Naive thymus-derived CD4-positive, alpha-beta T cell (primary cell): ENCODE results near the gene RGS6. TPM values are rescaled to one million over a fixed set of nuclear protein-coding genes. Genes with fewer than 3 reads are reported as not detected.
A peak's percentile ranks its signal among the peaks of the same experiment; 100 is the strongest.

Source experiments
- ATAC-seq: fragments of 150-1000 bp; cut with Tn5 transposase; 2 replicates; pipeline ENCODE4 v1.10.0; 2021; ENCODE audit warnings: mild to moderate bottlenecking, moderate library complexity
- CTCF ChIA-PET: fragments of 350-600 bp; sonication (Branson Sonifier 250); formaldehyde crosslinking; loops from one replicate; lab custom pipeline; 2021; ENCODE audit warnings: antibody characterized with exemption; lab: Charles Lee
- POLR2A ChIA-PET: fragments of 350-600 bp; sonication (Branson Sonifier 250); formaldehyde crosslinking; loops from one replicate; lab custom pipeline; 2021; ENCODE audit warnings: antibody characterized with exemption, inconsistent platforms; lab: Charles Lee
- DNase-seq, 9 donors: peaks; one replicate each; pipeline versions ENCODE4 v3.0.0 to v3.0.0-alpha.2; 2020 to 2022; ENCODE audit warnings: mixed read lengths in 1 of 9
- H3K27ac ChIP-seq: one replicate; pipeline ENCODE4 v1.7.0; 2013; ENCODE audit warnings: mild to moderate bottlenecking, low read depth, low read length, moderate library complexity
- H3K27me3 ChIP-seq, 2 donors: one replicate each; pipeline ENCODE4 v1.7.0; 2013; ENCODE audit warnings: low read length in 2 of 2, mild to moderate bottlenecking in 2 of 2, moderate library complexity in 2 of 2; ENCODE audit not compliant: control insufficient read depth in 2 of 2, insufficient read depth in 2 of 2
- H3K36me3 ChIP-seq, 3 experiments: 1 replicate in 2 of 3; 2 replicates in 1 of 3; pipeline ENCODE4 v1.7.0; 2013; ENCODE audit warnings: low read length in 3 of 3, mild to moderate bottlenecking in 3 of 3, moderate library complexity in 1 of 3; ENCODE audit not compliant: insufficient read depth in 3 of 3, control insufficient read depth in 2 of 3
- H3K4me1 ChIP-seq, 2 donors: one replicate each; pipeline ENCODE4 v1.7.0; 2013; ENCODE audit warnings: low read length in 2 of 2, mild to moderate bottlenecking in 2 of 2, moderate library complexity in 1 of 2; ENCODE audit not compliant: control insufficient read depth in 2 of 2, insufficient read depth in 2 of 2
- H3K4me3 ChIP-seq: 2 replicates; pipeline ENCODE4 v1.7.0; 2013; ENCODE audit warnings: mild to moderate bottlenecking, low read length
- H3K9me3 ChIP-seq, 3 experiments: 1 replicate in 2 of 3; 2 replicates in 1 of 3; pipeline ENCODE4 v1.7.0; 2013; ENCODE audit warnings: low read length in 3 of 3; ENCODE audit not compliant: control insufficient read depth in 2 of 3
- H3K27ac Mint-ChIP-seq, 9 donors: one replicate each; pipeline ENCODE4 v1.8.0; 2020 to 2022; ENCODE audit warnings: mixed read lengths in 9 of 9, mild to moderate bottlenecking in 8 of 9, moderate library complexity in 5 of 9, inconsistent platforms in 2 of 9
- H3K27me3 Mint-ChIP-seq, 5 donors: one replicate each; pipeline ENCODE4 v1.8.0; 2021 to 2022; ENCODE audit warnings: mixed read lengths in 5 of 5, mild to moderate bottlenecking in 1 of 5
- H3K36me3 Mint-ChIP-seq, 5 donors: one replicate each; pipeline ENCODE4 v1.8.0; 2020 to 2022; ENCODE audit warnings: mixed read lengths in 5 of 5, mild to moderate bottlenecking in 3 of 5, inconsistent platforms in 1 of 5
- H3K4me1 Mint-ChIP-seq, 7 donors: one replicate each; pipeline ENCODE4 v1.8.0; 2020 to 2022; ENCODE audit warnings: mixed read lengths in 7 of 7, mild to moderate bottlenecking in 3 of 7, inconsistent platforms in 1 of 7
- H3K4me3 Mint-ChIP-seq, 10 donors: one replicate each; pipeline ENCODE4 v1.8.0; 2020 to 2022; ENCODE audit warnings: mild to moderate bottlenecking in 10 of 10, mixed read lengths in 10 of 10, moderate library complexity in 6 of 10, inconsistent platforms in 2 of 10
- H3K9me3 Mint-ChIP-seq, 11 donors: one replicate each; pipeline ENCODE4 v1.8.0; 2020 to 2022; ENCODE audit warnings: mixed read lengths in 11 of 11, mild to moderate bottlenecking in 4 of 11, inconsistent platforms in 1 of 11, moderate library complexity in 1 of 11
- intact Hi-C, 2 donors: fragments of 100-400 bp; cut with micrococcal nuclease; formaldehyde crosslinking; loops; one replicate each; pipeline ENCODE4 v1.15.1; 2023
- polyA plus RNA-seq, 2 donors: library from polyadenylated mRNA; unstranded; fragments of 300-500 nt; fragmentation: Illumina TruSeq; gene quantifications; one replicate each; pipeline ENCODE4 v1.2.3, GENCODE V29; 2021
- total RNA-seq, 6 experiments: library from RNA in 5 of 6; stranded (reverse) in 5 of 6; gene quantifications; 1 replicate in 5 of 6; 2 replicates in 1 of 6; pipeline ENCODE4 v1.2.3 and lab custom pipeline; 2021 to 2026

The RGS6 gene
- total and polyA plus RNA-seq, 7 experiments from 2014 or later: 0.29 to 0.97 TPM; not detected in 5

GRCh38 chr14:72098210-72098609, 166.0 kb downstream of the RGS6 start:
- Histone ChIP-seq H3K4me3 (no peak overlapping the region), H3K9me3 (no peaks in the 10 kb centered on the region), H3K4me1 (no peaks in the 10 kb centered on the region), H3K36me3 (no peaks in the 10 kb centered on the region), H3K27ac (no peak overlapping the region), H3K27me3 (no peaks in the 10 kb centered on the region)
- H3K4me1 Mint-ChIP-seq: no peaks in the 10 kb centered on the region
- DNase-seq (no peak), ATAC-seq (no peak)
- ChIA-PET CTCF (no interaction called here), POLR2A (no interaction called here)
- no peak overlapping the region for H3K27ac Mint-ChIP-seq
- intact Hi-C loops: no loop called here
- no peaks in the 10 kb centered on the region for H3K36me3 Mint-ChIP-seq
- no peak overlapping the region for H3K4me3 Mint-ChIP-seq
- peaks cover 0 to 2% (median 0%) of the 10 kb centered on the region in 11 donors for H3K9me3 Mint-ChIP-seq
- peaks cover 17 to 27% (median 25%) of the 10 kb centered on the region in 5 donors for H3K27me3 Mint-ChIP-seq

DNA sequence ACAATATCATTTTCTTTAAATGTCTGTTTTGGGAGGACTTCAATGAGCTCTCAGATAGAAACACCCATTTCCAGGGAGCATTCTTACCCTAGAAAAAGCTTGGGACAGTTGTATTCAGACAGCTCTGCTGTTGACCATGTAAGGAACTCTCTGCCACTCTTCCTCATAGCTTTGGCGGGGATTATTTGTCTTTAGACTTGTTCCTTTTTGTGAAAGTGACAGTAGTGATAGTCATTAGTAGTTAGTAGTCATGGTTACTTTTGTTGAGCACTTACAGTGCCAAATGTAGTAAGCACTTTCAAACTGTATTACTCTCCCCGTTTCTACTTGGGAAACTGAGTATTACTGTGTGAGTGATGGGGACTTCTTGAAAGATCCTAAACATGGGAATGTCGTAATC, 167.3 kb downstream of the RGS6 start:
- Mint-ChIP-seq H3K9me3 (peaks cover 0 to 2% (median 0%) of the 10 kb centered on the region in 11 donors), H3K27me3 (peaks cover 17 to 29% (median 26%) of the 10 kb centered on the region in 5 donors)

GRCh38 chr14:72104011-72104613, 171.9 kb downstream of the RGS6 start:
- ATAC-seq (no peak), DNase-seq (peak in 4 of 9 donors; percentile 4 to 54 (median 9))
- peaks cover 25 to 45% (median 39%) of the 10 kb centered on the region in 5 donors for H3K27me3 Mint-ChIP-seq
- intact Hi-C loops: loop anchor here in 1 of 2 donors (5.0 kb wide), 1 partner anchor 318 kb away; no protein-coding TSS in a partner anchor
- H3K36me3 Mint-ChIP-seq: no peaks in the 10 kb centered on the region
- POLR2A ChIA-PET: no interaction called here
- Histone ChIP-seq H3K36me3 (no peaks in the 10 kb centered on the region), H3K4me3 (no peak overlapping the region), H3K9me3 (no peaks in the 10 kb centered on the region), H3K27me3 (no peaks in the 10 kb centered on the region), H3K27ac (no peak overlapping the region), H3K4me1 (no peaks in the 10 kb centered on the region)
- no peak overlapping the region for H3K4me3 Mint-ChIP-seq
- no peak overlapping the region for H3K27ac Mint-ChIP-seq
- peaks cover 0 to 6% (median 0%) of the 10 kb centered on the region in 11 donors for H3K9me3 Mint-ChIP-seq
- CTCF ChIA-PET: no interaction called here
- H3K4me1 Mint-ChIP-seq: peaks cover 0 to 3% (median 0%) of the 10 kb centered on the region in 7 donors

More for the DNA sequence above, 167.3 kb downstream of the RGS6 start:
- H3K4me1 ChIP-seq: no peaks in the 10 kb centered on the region
- intact Hi-C loops: no loop called here
- no peak for ATAC-seq
- CTCF ChIA-PET: no interaction called here
- no peaks in the 10 kb centered on the region for H3K9me3 ChIP-seq
- DNase-seq: no peak
- no peak overlapping the region for H3K27ac ChIP-seq
- POLR2A ChIA-PET: no interaction called here
- Mint-ChIP-seq H3K27ac (no peak overlapping the region), H3K4me3 (no peak overlapping the region), H3K36me3 (no peaks in the 10 kb centered on the region), H3K4me1 (peaks cover 0 to 3% (median 0%) of the 10 kb centered on the region in 7 donors)
- no peak overlapping the region for H3K4me3 ChIP-seq
- no peaks in the 10 kb centered on the region for H3K36me3 ChIP-seq
- no peaks in the 10 kb centered on the region for H3K27me3 ChIP-seq

DNA sequence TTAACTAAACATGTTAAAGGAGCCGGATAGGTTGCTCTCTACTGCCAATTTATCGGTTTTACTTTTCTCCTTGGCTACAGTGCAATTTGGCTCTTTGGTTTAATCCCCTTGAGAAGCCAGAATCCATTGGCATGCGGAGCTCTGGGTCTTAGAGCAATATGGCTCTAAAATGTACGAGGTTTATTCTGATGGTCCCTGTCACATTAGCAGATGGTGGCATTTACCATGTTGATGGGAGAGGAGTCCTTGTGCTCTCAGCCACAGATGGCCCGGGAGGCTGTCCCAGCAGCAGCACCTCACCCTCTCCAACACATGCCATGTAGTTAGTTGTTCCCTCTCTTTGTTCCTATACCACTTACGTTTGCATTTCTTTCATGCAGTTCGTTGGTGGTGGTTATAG, 179.7 kb downstream of the RGS6 start:
- intact Hi-C loops: no loop called here
- no peaks in the 10 kb centered on the region for H3K36me3 Mint-ChIP-seq
- ChIA-PET CTCF (no interaction called here), POLR2A (no interaction called here)
- Histone ChIP-seq H3K4me3 (no peak overlapping the region), H3K27ac (no peak overlapping the region), H3K4me1 (no peaks in the 10 kb centered on the region), H3K9me3 (no peaks in the 10 kb centered on the region), H3K36me3 (no peaks in the 10 kb centered on the region), H3K27me3 (no peaks in the 10 kb centered on the region)
- peaks cover 0 to 7% (median 0%) of the 10 kb centered on the region in 11 donors for H3K9me3 Mint-ChIP-seq
- H3K4me1 Mint-ChIP-seq: no peaks in the 10 kb centered on the region
- no peak for DNase-seq
- H3K27me3 Mint-ChIP-seq: peaks cover 20 to 37% (median 27%) of the 10 kb centered on the region in 5 donors
- ATAC-seq: no peak
- H3K27ac Mint-ChIP-seq: no peak overlapping the region
- H3K4me3 Mint-ChIP-seq: no peak overlapping the region

DNA sequence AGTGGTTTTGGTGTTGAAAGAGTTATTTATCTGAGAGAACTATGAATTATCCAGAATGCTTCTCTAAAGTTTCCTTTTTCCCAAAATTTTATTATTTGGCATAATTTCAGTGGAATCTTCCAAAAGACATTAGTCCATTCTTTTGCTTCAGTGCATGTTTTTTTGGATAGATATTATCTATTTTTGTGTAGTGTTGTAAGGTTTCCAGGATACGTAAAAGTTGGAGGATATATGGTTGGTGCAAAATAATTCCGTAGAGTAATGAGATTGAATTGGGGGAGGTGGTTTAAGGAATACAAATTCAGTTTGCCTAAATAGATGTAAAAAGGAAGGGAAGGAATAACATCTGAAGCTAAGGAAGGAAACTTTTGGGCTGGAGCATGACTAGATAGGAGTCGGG, 186.6 kb downstream of the RGS6 start:
- no peak overlapping the region for H3K27ac Mint-ChIP-seq

DNA sequence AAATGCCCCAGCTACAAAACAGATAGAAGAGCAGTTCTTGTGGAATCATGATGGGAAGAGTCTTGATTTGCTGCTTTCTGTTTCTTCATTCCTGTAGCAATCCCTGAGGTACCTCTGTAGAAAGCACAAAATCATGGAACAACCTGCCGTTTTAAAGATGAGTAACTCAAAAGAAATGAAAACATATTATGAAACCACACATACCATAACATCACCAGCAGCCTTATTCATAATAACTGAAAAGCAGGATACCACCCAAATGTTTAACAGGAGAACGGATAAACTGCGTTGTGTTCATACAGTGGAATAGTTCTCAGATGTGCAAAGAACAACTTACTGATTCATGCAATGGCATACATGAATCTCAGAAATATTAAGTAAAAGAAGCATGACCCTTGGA, 188.1 kb downstream of the RGS6 start:
- CTCF ChIA-PET: no interaction called here
- no peaks in the 10 kb centered on the region for H3K4me1 Mint-ChIP-seq

More for the DNA sequence above, 186.6 kb downstream of the RGS6 start:
- POLR2A ChIA-PET: interaction anchor here (0.7 kb wide), 1 partner anchor 27 kb away, joined by 3 read pairs; no protein-coding TSS in a partner anchor
- no peaks in the 10 kb centered on the region for H3K4me1 ChIP-seq
- peaks cover 0 to 1% (median 0%) of the 10 kb centered on the region in 11 donors for H3K9me3 Mint-ChIP-seq
- ATAC-seq (no peak), DNase-seq (no peak)
- H3K27ac ChIP-seq: no peak overlapping the region
- peaks cover 4 to 35% (median 20%) of the 10 kb centered on the region in 5 donors for H3K27me3 Mint-ChIP-seq
- intact Hi-C loops: no loop called here
- H3K4me3 ChIP-seq: no peak overlapping the region
- H3K27me3 ChIP-seq: no peaks in the 10 kb centered on the region
- no peaks in the 10 kb centered on the region for H3K9me3 ChIP-seq
- H3K36me3 ChIP-seq: no peaks in the 10 kb centered on the region
- H3K36me3 Mint-ChIP-seq: no peaks in the 10 kb centered on the region
- CTCF ChIA-PET: interaction anchor here (0.7 kb wide), 1 partner anchor 8 kb away, joined by 3 read pairs; no protein-coding TSS in a partner anchor
- no peaks in the 10 kb centered on the region for H3K4me1 Mint-ChIP-seq
- no peak overlapping the region for H3K4me3 Mint-ChIP-seq

DNA sequence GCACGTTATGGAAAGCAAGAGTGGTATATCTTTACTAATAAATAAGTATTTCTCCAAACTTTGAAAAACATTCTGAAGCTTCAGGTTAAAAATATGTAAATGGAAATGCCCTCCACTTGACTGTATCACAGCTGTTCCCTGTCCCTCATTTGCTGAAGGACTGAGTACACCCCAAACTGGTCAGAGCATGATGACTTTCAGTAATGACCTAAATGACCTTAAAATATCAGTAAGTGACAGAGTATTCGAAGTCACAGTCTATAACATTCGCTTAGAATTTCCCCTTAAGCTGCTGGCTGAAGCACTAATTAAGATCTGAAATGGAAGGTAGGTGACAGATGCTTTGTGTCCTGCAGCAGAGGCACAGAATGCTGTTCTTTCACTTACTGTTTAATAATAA, 191.5 kb downstream of the RGS6 start:
- peaks cover 0 to 5% (median 0%) of the 10 kb centered on the region in 7 donors for H3K4me1 Mint-ChIP-seq
- Histone ChIP-seq H3K9me3 (no peaks in the 10 kb centered on the region), H3K27me3 (no peaks in the 10 kb centered on the region), H3K27ac (no peak overlapping the region), H3K36me3 (no peaks in the 10 kb centered on the region), H3K4me3 (no peak overlapping the region), H3K4me1 (no peaks in the 10 kb centered on the region)
- CTCF ChIA-PET: no interaction called here
- H3K36me3 Mint-ChIP-seq: no peaks in the 10 kb centered on the region
- ATAC-seq (no peak), DNase-seq (no peak)
- H3K27me3 Mint-ChIP-seq: peaks cover 11 to 29% (median 23%) of the 10 kb centered on the region in 5 donors
- H3K9me3 Mint-ChIP-seq: peaks cover 0 to 7% (median 0%) of the 10 kb centered on the region in 11 donors
- POLR2A ChIA-PET: no interaction called here
- H3K4me3 Mint-ChIP-seq: no peak overlapping the region
- intact Hi-C loops: no loop called here
- no peak overlapping the region for H3K27ac Mint-ChIP-seq

More for the DNA sequence above, 188.1 kb downstream of the RGS6 start:
- H3K9me3 Mint-ChIP-seq: peaks cover 0 to 2% (median 0%) of the 10 kb centered on the region in 11 donors
- H3K27me3 Mint-ChIP-seq: peaks cover 6 to 33% (median 20%) of the 10 kb centered on the region in 5 donors
- intact Hi-C loops: no loop called here
- DNase-seq (no peak), ATAC-seq (no peak)
- H3K27ac Mint-ChIP-seq: no peak overlapping the region
- no peak overlapping the region for H3K4me3 ChIP-seq
- no peak overlapping the region for H3K4me3 Mint-ChIP-seq
- H3K27ac ChIP-seq: no peak overlapping the region
- H3K4me1 ChIP-seq: no peaks in the 10 kb centered on the region
- POLR2A ChIA-PET: no interaction called here
- H3K27me3 ChIP-seq: no peaks in the 10 kb centered on the region
- no peaks in the 10 kb centered on the region for H3K9me3 ChIP-seq
- H3K36me3 ChIP-seq: no peaks in the 10 kb centered on the region
- H3K36me3 Mint-ChIP-seq: no peaks in the 10 kb centered on the region
